HCT116 (cell line): ENCODE results near the gene SLC25A17. TPM values are rescaled to one million over a fixed set of nuclear protein-coding genes. Genes with fewer than 3 reads are reported as not detected.

Experiments used
- ATAC-seq: fragments of 200-7000 bp; cut with Tn5 transposase; 2 replicates; pipeline ENCODE4 v1.9.1; 2020; ENCODE audit warnings: mild to moderate bottlenecking, moderate library complexity
- BruUV-seq: library from RNA; stranded (reverse); fragments of 400-500 nt; replicated peaks from 2 replicates; lab custom pipeline; 2021; lab: Mats Ljungman, UMichigan
- CTCF ChIA-PET: fragments of 300-600 bp; sonication (Branson Sonifier 250); formaldehyde crosslinking; loops from one replicate; lab custom pipeline; 2021; ENCODE audit warnings: antibody characterized with exemption; lab: Charles Lee
- POLR2A ChIA-PET: fragments of 300-600, 350-600 bp; sonication (Branson Sonifier 250); formaldehyde crosslinking; loops from one replicate; lab custom pipeline; 2021; ENCODE audit warnings: antibody characterized with exemption; lab: Charles Lee
- RAD21 ChIA-PET, 2 experiments: fragments of 300-600 bp; sonication (Branson Sonifier 250); formaldehyde crosslinking; loops; one replicate each; lab custom pipeline; 2023; ENCODE audit warnings: low total read pairs in 2 of 2; ENCODE audit not compliant: uncharacterized antibody in 2 of 2, unreplicated experiment in 2 of 2, low non-redundant PET in 1 of 2; lab: Charles Lee
- DNase-seq: peaks from one replicate; pipeline ENCODE4 v3.0.0-alpha.2; 2010; ENCODE audit warnings: low read depth, low spot score
- H2AFZ ChIP-seq: fragments of 200-600 bp; shearing (Covaris generic), sonication (generic); 2 replicates; pipeline ENCODE4 v1.6.1; 2017; ENCODE audit warnings: low read depth, mixed run types, mixed read lengths, antibody characterized with exemption, low read length; ENCODE audit not compliant: poor library complexity, severe bottlenecking
- H3K27ac ChIP-seq: 2 replicates; pipeline ENCODE4 v1.5.1; 2012; ENCODE audit warnings: low read depth, low read length
- H3K27me3 ChIP-seq: fragments of 200-600 bp; sonication (generic); 2 replicates; pipeline ENCODE4 v1.6.1; 2016; ENCODE audit warnings: mixed run types, low read length, mixed read lengths; ENCODE audit not compliant: insufficient read depth
- H3K36me3 ChIP-seq, 2 experiments: fragments of 200-500 bp in 1 of 2; fragments of 200-600 bp in 1 of 2; sonication (Bioruptor generic) in 1 of 2; sonication (generic) in 1 of 2; 2 replicates each; pipeline versions ENCODE4 v1.5.1 to v1.6.1; 2014 to 2016; ENCODE audit warnings: low read length in 2 of 2, inconsistent platforms in 1 of 2, mixed read lengths in 1 of 2, mixed run types in 1 of 2; ENCODE audit not compliant: insufficient read depth in 2 of 2, control insufficient read depth in 1 of 2
- H3K4me1 ChIP-seq, 2 experiments: fragments of 200-600 bp in 1 of 2; sonication (generic) in 1 of 2; 2 replicates each; pipeline versions ENCODE4 v1.5.1 to v1.6.1; 2012 to 2017; ENCODE audit warnings: low read length in 2 of 2, inconsistent platforms in 1 of 2, mild to moderate bottlenecking in 1 of 2, mixed read lengths in 1 of 2, mixed run types in 1 of 2, moderate library complexity in 1 of 2; ENCODE audit not compliant: insufficient read depth in 2 of 2, control insufficient read depth in 1 of 2
- H3K4me2 ChIP-seq: fragments of 200-600 bp; sonication (generic); 2 replicates; pipeline ENCODE4 v1.6.1; 2017; ENCODE audit warnings: mixed run types, low read length, mixed read lengths
- H3K4me3 ChIP-seq, 2 experiments: fragments of 200-600 bp in 1 of 2; sonication (generic) in 1 of 2; replicated peaks in 1 of 2; 2 replicates each; pipeline ENCODE4 v1.5.1; 2011 to 2016; ENCODE audit warnings: low read length in 2 of 2, control low read depth in 1 of 2, low read depth in 1 of 2, mild to moderate bottlenecking in 1 of 2, mixed read lengths in 1 of 2, mixed run types in 1 of 2
- H3K79me2 ChIP-seq: fragments of 200-600 bp; sonication (generic); 2 replicates; pipeline ENCODE4 v1.6.1; 2017; ENCODE audit warnings: mild to moderate bottlenecking, mixed run types, low read length, moderate library complexity, mixed read lengths; ENCODE audit not compliant: insufficient read depth
- H3K9ac ChIP-seq: fragments of 200-600 bp; sonication (generic); 2 replicates; pipeline ENCODE4 v1.6.1; 2016; ENCODE audit warnings: low read length, mixed read lengths
- H3K9me2 ChIP-seq: fragments of 200-600 bp; sonication (generic), shearing (Covaris generic); 2 replicates; pipeline ENCODE4 v1.6.1; 2017; ENCODE audit warnings: mixed run types, mild to moderate bottlenecking, moderate library complexity; ENCODE audit not compliant: insufficient read depth
- H3K9me3 ChIP-seq, 2 experiments: fragments of 200-500 bp in 1 of 2; fragments of 200-600 bp in 1 of 2; sonication (Bioruptor generic) in 1 of 2; sonication (generic) in 1 of 2; 2 replicates each; pipeline ENCODE4 v1.6.1; 2014 to 2017; ENCODE audit warnings: low read length in 2 of 2, mixed read lengths in 2 of 2, inconsistent platforms in 1 of 2, low read depth in 1 of 2, mild to moderate bottlenecking in 1 of 2, mixed run types in 1 of 2, moderate library complexity in 1 of 2; ENCODE audit not compliant: control insufficient read depth in 1 of 2, insufficient read depth in 1 of 2
- H4K20me1 ChIP-seq: fragments of 200-600 bp; sonication (generic), shearing (Covaris generic); 2 replicates; pipeline ENCODE4 v1.6.1; 2017; ENCODE audit warnings: mixed run types, mild to moderate bottlenecking, moderate library complexity; ENCODE audit not compliant: insufficient read depth
- ATF3 ChIP-seq: IDR thresholded peaks from 2 replicates; pipeline ENCODE4 v1.6.1; 2012
- CBX3 ChIP-seq: IDR thresholded peaks from 2 replicates; pipeline ENCODE4 v1.6.1; 2012; ENCODE audit warnings: low read depth
- CTCF ChIP-seq, 3 experiments: fragments of 200-600 bp in 1 of 3; sonication (generic) in 1 of 3; IDR thresholded peaks in 2 of 3; conservative IDR thresholded peaks in 1 of 3; 2 replicates each; pipeline ENCODE4 v1.5.1; 2012 to 2017; ENCODE audit warnings: low read depth in 2 of 3, low read length in 2 of 3, antibody characterized with exemption in 1 of 3, borderline replicate concordance in 1 of 3, control low read depth in 1 of 3, mild to moderate bottlenecking in 1 of 3, mixed read lengths in 1 of 3, mixed run types in 1 of 3, moderate library complexity in 1 of 3; ENCODE audit not compliant: insufficient read depth in 1 of 3
- ELF1 ChIP-seq: IDR thresholded peaks from 2 replicates; pipeline ENCODE4 v1.6.1; 2012; ENCODE audit warnings: low read depth, borderline replicate concordance
- EZH2phosphoT487 ChIP-seq: fragments of 200-600 bp; IDR thresholded peaks from 2 replicates; pipeline ENCODE4 v1.6.1; 2018; ENCODE audit warnings: antibody characterized with exemption, borderline replicate concordance
- JUND ChIP-seq: IDR thresholded peaks from 2 replicates; pipeline ENCODE4 v1.6.1; 2012
- MAX ChIP-seq: IDR thresholded peaks from 2 replicates; pipeline ENCODE4 v1.6.1; 2012
- POLR2AphosphoS5 ChIP-seq: IDR thresholded peaks from 2 replicates; pipeline ENCODE4 v1.6.1; 2011; ENCODE audit warnings: mild to moderate bottlenecking, low read depth, low read length, moderate library complexity
- REST ChIP-seq: IDR thresholded peaks from 2 replicates; pipeline ENCODE4 v1.6.1; 2012; ENCODE audit warnings: low read depth
- SP1 ChIP-seq: IDR thresholded peaks from 2 replicates; pipeline ENCODE4 v1.6.1; 2012; ENCODE audit warnings: low read depth
- SRF ChIP-seq: IDR thresholded peaks from 2 replicates; pipeline ENCODE4 v1.6.1; 2012; ENCODE audit warnings: low read depth
- ZBTB33 ChIP-seq: IDR thresholded peaks from 2 replicates; pipeline ENCODE4 v1.6.1; 2011; ENCODE audit warnings: mild to moderate bottlenecking, low read length, moderate library complexity; ENCODE audit not compliant: insufficient replicate concordance; ENCODE audit errors: extremely low read depth
- ZFX ChIP-seq: fragments of 450-650 bp; IDR thresholded peaks from 2 replicates; pipeline ENCODE4 v1.6.1; 2017
- ZNF274 ChIP-seq: fragments of 200-500 bp; sonication (Bioruptor generic); IDR thresholded peaks from 2 replicates; pipeline ENCODE4 v1.6.1; 2014; ENCODE audit warnings: mild to moderate bottlenecking, low read depth, low read length, inconsistent platforms
- intact Hi-C: fragments of 100-400 bp; cut with micrococcal nuclease; formaldehyde crosslinking; loops from 2 replicates; pipeline ENCODE4 v1.10.0; 2022
- total RNA-seq: library from RNA; stranded (reverse); gene quantifications from one replicate; pipeline ENCODE4 v1.2.1, GENCODE V29; 2021; ENCODE audit not compliant: unreplicated experiment

SLC25A17 gene
- total RNA-seq, 1 experiment from 2014 or later, result 16.6 TPM

DNA sequence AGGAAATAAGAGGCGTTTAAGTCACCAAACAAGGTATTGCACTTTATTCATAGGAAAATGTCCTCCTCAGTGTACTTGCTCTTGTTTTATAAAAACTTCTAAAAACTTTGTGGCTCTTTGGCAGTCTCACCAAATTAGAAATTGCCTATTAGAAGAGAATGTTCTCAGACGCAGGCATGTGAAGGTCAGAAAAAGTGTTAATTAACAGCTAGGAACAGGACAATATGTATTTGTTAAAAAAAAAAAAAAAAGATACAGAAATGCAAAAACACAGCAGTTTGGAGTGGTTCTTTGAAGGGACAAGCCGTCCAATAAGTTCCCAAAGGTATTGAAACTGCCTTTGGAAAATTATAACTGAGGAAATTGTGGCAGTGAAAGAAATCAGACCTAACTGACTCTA, 67.9 kb downstream of the SLC25A17 start:
- H3K27ac ChIP-seq, result no peak overlapping the region
- intact Hi-C loops, result no loop called here
- no peak overlapping the region for H3K4me3 ChIP-seq
- H3K27me3 ChIP-seq, result no peaks in the 10 kb centered on the region
- ChIA-PET RAD21 (no interaction called here), POLR2A (no interaction called here), CTCF (interaction anchor here (1.3 kb wide), 1 partner anchor 9 kb away, joined by 4 read pairs; no protein-coding TSS in a partner anchor)
- H2AFZ ChIP-seq, result no peak overlapping the region
- no peaks in the 10 kb centered on the region for H3K79me2 ChIP-seq
- ATAC-seq (no peak), DNase-seq (no peak)
- no peak overlapping the region for H3K9ac ChIP-seq
- TF ChIP-seq EZH2phosphoT487, result no peak
- TF ChIP-seq REST, result no peak
- TF ChIP-seq ZFX, result no peak
- no peak for TF ChIP-seq POLR2AphosphoS5
- no peak for TF ChIP-seq CTCF (IDR thresholded peaks at IDR 0.05 in 2 of 3, conservative IDR thresholded peaks at IDR 0.05 in 1 of 3; ENCODE audit: borderline replicate concordance in 1 of 3, insufficient read depth in 1 of 3, low read depth in 2 of 3, low read length in 2 of 3)
- TF ChIP-seq SRF, result no peak
- no peak for TF ChIP-seq SP1
- no peak for TF ChIP-seq MAX
- TF ChIP-seq JUND, result no peak
- TF ChIP-seq ATF3, result no peak
- no peak for TF ChIP-seq ZNF274
- TF ChIP-seq CBX3, result no peak
- TF ChIP-seq ELF1, result no peak
- TF ChIP-seq ZBTB33, result no peak
- H4K20me1 ChIP-seq, result no peaks in the 10 kb centered on the region
- no peaks in the 10 kb centered on the region for H3K9me2 ChIP-seq
- no peaks in the 10 kb centered on the region for H3K36me3 ChIP-seq
- no peak overlapping the region for H3K4me2 ChIP-seq
- no TSS peak for BruUV-seq
- H3K9me3 ChIP-seq, result peaks cover 0 to 5% of the 10 kb centered on the region in 2 experiments; a peak in 1 of 4 replicates
- peaks cover 0 to 4% of the 10 kb centered on the region in 2 experiments; a peak in 1 of 4 replicates for H3K4me1 ChIP-seq
